Measurements from ENCODE around the gene SECTM1. TPM values are rescaled to one million over a fixed set of nuclear protein-coding genes. Genes with fewer than 3 reads are reported as not detected.
"Not testable (repeated sequence)": the region's sequence is repeated elsewhere in the genome, so short reads cannot be mapped to it uniquely, and the experiment has no call there.

SECTM1 gene
- under 1 TPM; 0.72 to 0.74 TPM for total RNA-seq

DNA sequence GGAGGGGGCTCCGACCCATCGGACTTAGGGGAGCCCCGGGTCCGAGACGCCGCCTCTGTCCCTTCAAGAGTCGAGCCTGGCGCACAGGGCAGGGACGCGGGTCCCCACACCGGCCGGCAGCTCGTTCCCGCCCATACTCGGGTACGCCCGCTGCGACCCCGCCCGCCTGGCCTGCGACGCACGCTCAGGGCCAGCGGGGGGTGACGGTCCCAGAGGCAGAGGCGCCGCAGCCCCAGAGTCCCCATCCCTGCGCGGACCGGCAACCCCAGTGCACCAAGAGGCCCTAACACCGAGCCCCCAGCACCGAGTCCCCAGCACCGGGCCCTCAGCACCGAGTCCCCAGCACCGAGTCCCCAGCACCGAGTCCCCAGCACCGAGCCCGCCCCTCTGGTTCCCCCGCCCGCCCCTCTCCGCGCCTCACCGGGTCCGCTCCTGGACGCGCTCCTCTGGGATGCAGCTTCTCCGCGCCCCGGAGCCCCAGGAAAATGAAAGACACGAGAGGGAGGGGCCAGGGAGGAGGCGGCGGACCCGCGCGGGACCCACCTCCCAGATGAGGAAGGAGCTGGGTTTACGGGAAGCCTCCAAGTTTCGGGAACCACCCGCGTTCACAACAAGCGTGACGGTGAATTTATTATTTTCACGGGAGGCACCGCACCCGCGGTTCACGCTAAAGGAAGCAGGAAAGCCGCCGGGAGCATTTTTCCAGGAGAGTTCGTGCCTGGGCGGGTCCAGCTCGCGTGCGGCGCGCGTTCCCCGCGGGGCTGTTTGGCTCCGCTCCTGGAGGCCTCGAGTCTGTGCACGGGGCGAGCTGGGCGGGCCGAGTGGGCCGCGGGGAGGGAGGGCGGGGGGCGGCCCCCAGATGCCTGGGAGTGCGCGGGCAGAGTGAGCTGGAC, at the start of gene SECTM1:
Gene SECTM1 (minus strand): TSS at position 488 of the 893 bp plus-strand sequence. CDS start 6,526 bp downstream, outside the sequence.
- H3K4me1 Mint-ChIP-seq: peaks cover 22% of the 10 kb centered on the region
- no peaks in the 10 kb centered on the region for H3K36me3 Mint-ChIP-seq
- no peak for DNase-seq
- H3K27me3 Mint-ChIP-seq: peaks cover 31% of the 10 kb centered on the region
- H3K9me3 Mint-ChIP-seq: no peaks in the 10 kb centered on the region
- H3K4me3 Mint-ChIP-seq: peak within 1 kb of the TSS; percentile 51
- H3K27ac Mint-ChIP-seq: no peak within 1 kb of the TSS

DNA sequence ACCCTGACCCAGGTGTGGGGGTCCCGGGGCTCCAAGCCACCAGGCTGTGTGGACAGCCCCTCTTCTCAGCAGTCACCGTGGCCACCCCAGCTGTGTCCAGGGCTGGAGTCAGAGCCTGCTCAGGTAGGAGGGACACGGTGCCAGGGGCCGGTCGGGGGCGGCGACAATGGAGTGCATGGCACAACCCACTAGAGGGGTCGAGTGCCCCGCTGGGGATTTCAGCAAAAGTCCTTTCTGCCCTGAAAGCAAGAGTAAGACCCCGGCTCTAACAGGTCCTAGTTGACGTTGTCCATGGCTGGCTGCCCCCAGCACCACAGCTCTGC, 49.3 kb upstream of the SECTM1 start:
- no peak overlapping the region for H3K27ac Mint-ChIP-seq
- no peaks in the 10 kb centered on the region for H3K9me3 Mint-ChIP-seq
- H3K27me3 Mint-ChIP-seq: peaks cover 30% of the 10 kb centered on the region
- H3K36me3 Mint-ChIP-seq: no peaks in the 10 kb centered on the region
- no peak overlapping the region for H3K4me3 Mint-ChIP-seq
- H3K4me1 Mint-ChIP-seq: no peaks in the 10 kb centered on the region
- DNase-seq: no peak

DNA sequence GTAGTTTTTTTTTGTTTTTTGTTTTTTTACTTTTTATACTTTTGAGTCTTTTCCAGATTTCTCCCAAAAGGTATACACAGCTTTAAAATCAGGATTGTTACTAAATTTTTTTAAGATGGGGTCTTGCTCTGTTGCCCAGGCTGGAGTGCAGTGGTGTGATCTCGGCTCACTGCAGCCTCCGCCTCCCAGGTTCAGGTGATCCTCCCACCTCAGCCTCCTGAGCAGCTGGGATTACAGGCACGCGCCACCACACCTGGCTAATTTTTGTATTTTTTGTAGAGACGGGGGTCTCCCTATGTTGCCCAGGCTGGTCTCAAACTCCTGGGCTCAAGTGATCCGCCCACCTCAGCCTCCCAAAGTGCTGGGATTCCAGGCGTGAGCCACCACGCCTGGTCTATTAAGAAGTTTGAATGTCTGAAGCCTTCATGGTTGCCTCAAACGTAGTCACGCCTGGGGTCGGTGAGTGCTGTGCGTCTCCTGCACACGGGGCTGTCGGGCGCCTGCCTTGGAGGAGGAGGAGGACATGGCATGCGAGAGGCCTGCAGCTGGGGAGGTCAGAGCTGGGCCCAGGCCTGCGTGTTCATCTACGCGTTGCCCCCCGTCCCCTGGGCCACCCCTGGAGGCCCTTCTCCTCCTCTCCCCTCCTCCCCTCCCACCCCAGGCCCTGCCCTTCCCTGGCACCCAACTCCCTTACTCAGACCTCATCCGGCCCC, 48.8 kb upstream of the SECTM1 start:
- not testable (repeated sequence) for H3K36me3 Mint-ChIP-seq, H3K4me1 Mint-ChIP-seq, H3K4me3 Mint-ChIP-seq, H3K27ac Mint-ChIP-seq, DNase-seq, H3K9me3 Mint-ChIP-seq
- H3K27me3 Mint-ChIP-seq: peaks cover 35% of the 10 kb centered on the region

DNA sequence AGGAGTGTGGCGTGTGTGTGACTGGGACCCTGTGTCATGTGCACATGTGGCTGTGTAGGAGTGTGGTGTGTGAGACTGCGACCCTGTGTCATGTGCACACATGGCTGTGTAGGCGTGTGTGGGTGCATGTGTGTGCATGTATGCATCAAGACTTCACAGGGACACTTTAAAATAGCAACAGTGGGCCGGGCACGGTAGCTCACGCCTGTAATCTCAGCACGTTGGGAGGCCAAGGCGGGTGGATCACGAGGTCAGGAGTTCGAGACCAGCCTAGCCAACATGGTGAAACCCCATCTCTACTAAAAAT, 48.1 kb upstream of the SECTM1 start:
- not testable (repeated sequence) for H3K36me3 Mint-ChIP-seq, DNase-seq
- peaks cover 37% of the 10 kb centered on the region for H3K27me3 Mint-ChIP-seq

DNA sequence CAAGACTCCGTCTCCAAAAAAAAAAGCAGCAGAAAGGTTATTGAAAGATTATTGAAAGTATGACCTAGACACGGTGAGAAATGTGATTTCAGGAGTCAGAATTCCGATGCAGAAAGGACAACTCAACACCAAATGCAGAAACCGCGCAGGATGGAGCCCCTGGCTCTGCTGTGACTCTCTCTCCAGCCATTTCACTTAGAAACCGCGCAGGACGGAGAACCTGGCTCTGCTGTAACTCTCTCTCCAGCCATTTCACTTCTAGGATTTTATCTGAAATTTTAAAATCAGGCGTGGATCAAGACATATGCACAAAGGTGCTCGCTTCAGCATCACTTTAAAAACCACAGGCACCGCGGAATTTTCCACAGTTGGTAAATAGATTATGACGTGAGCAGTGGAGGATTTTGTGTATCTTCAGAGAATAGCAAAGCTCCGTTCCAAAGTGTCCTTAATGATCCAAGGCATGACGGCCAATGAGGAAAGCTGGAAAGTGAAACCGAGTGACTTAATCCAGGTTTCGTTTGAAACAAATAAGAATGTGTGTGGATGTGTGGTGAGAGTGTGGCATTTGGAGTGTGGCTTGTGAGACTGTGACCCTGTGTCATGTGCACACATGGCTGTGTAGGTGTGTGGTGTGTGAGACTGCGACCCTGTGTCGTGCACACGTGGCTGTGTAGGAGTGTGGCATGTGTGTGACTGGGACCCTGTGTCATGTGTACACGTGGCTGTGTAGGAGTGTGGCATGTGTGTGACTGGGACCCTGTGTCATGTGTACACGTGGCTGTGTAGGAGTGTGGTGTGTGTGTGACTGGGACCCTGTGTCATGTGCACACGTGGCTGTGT, 47.5 kb upstream of the SECTM1 start:
- Mint-ChIP-seq H3K36me3 (no peaks in the 10 kb centered on the region), H3K9me3 (no peaks in the 10 kb centered on the region), H3K4me3 (no peak overlapping the region), H3K27me3 (peaks cover 42% of the 10 kb centered on the region), H3K4me1 (no peaks in the 10 kb centered on the region), H3K27ac (no peak overlapping the region)
- DNase-seq: no peak

More for the DNA sequence above, 48.1 kb upstream of the SECTM1 start:
- not testable (repeated sequence) for H3K4me1 Mint-ChIP-seq, H3K9me3 Mint-ChIP-seq, H3K27ac Mint-ChIP-seq, H3K4me3 Mint-ChIP-seq

DNA sequence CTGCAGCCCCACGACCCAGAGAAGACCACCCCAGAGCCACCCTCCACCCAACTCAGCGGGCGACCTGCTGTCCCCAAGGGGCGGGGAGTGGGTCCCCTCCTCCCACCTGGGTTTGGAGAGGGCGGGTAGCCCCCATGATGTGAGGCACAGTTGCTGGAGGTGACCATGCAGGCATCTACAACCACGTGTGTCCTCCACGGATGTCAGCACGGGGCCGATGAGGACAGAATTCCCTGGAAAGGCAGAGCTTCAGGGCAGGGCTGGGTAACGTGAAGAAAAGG, 45.1 kb upstream of the SECTM1 start:
- Mint-ChIP-seq H3K36me3 (no peaks in the 10 kb centered on the region), H3K27me3 (peaks cover 54% of the 10 kb centered on the region), H3K4me1 (no peaks in the 10 kb centered on the region), H3K4me3 (no peak overlapping the region), H3K9me3 (no peaks in the 10 kb centered on the region), H3K27ac (no peak overlapping the region)
- DNase-seq: no peak

DNA sequence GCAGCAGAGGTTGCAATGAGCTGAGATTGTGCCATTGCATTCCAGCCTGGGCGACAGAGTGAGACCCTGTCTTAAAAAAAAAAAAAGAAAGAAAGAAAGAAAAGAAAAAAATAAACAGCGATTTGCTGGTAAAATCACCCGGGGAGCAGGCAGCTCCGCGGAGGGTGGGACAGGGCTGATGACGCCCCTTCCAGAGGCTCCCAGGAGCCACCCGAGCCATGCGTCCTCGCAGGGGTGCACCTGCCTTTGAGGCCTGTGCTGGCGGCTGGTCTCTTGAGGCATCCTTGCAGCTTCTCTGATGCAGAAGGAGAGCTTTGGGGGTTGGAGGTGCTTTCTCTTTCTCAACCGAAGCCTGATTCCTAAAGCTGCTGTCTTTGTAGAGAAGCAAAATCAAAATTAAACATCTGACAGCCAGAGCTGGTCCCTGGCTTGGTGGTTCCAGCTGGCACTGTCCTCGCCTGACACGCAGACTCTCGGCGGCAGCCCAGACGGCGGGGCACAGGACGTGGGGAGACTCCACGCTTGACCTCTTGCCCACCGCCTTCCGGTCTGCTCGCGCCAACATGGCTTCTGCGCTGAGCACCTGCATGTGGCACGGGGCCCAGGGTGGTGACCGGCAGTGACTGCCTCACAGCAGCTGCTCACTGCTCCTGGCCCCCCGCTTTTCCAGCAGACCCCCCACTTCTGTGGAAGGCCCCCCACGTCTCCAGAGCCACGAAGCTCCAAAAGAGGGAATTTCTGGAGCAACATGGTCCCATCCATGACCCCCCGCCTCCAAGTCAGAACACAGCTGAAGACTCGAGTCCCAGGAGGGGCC, 44.6 kb upstream of the SECTM1 start:
- no peak for DNase-seq
- Mint-ChIP-seq H3K36me3 (no peaks in the 10 kb centered on the region), H3K4me3 (no peak overlapping the region)

DNA sequence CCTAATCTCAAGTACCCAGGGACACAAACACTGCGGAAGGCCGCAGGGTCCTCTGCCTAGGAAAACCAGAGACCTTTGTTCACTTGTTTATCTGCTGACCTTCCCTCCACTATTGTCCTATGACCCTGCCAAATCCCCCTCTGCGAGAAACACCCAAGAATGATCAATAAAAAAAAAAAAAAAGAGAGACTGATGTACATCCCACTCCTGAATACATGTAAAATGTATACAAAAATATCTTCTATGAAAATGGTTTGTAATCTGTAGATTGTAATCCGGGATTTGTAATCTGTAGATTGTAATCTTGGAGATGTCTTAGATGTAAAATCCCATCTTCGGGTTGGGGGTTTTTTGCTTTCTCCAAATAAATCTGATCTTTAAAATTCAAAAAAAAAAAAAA, 43.7 kb upstream of the SECTM1 start:
- not testable (repeated sequence) for H3K36me3 Mint-ChIP-seq, H3K4me3 Mint-ChIP-seq, H3K9me3 Mint-ChIP-seq, DNase-seq, H3K27ac Mint-ChIP-seq, H3K4me1 Mint-ChIP-seq
- peaks cover 65% of the 10 kb centered on the region for H3K27me3 Mint-ChIP-seq

More for the DNA sequence above, 44.6 kb upstream of the SECTM1 start:
- H3K4me1 Mint-ChIP-seq: peaks cover under 1% of the 10 kb centered on the region
- H3K27me3 Mint-ChIP-seq: peaks cover 60% of the 10 kb centered on the region
- no peak overlapping the region for H3K27ac Mint-ChIP-seq
- no peaks in the 10 kb centered on the region for H3K9me3 Mint-ChIP-seq

DNA sequence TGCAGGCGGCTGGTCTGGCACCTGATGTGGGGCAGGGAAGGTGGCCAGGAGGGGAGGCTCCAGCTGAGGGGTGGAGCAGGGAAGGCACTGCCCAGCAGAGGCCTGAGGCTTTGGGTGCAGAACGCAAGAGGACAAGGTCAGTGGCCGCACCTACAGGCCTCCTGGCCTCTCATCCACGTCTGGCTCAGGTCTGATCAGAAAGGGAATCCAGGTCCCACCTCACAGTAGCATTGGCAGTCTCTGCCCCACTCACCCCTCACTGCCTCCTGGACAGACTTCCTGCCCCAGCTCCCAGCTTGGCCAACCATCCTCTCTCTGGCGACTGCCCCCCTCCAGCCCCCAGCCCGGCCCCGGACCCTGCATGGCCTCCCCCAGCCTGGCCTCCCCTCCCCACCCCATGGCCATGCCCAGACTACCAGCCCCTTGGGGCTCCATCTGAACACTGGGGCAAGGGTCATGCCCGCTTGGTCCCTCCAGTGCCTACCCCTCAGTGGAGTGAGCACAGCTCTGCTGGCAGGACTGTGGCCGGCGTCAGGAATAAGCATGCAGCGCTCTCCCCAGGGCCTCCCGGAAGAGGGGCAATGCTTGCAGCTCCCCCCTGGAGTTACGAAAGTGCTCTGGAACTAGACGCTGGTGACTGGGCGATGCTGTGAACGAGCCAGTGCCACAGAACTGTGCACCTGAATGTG, 42.6 kb upstream of the SECTM1 start:
- H3K27me3 Mint-ChIP-seq: peaks cover 61% of the 10 kb centered on the region
- peaks cover 9% of the 10 kb centered on the region for H3K4me1 Mint-ChIP-seq
- no peaks in the 10 kb centered on the region for H3K9me3 Mint-ChIP-seq
- H3K4me3 Mint-ChIP-seq: no peak overlapping the region
- no peak overlapping the region for H3K27ac Mint-ChIP-seq
- DNase-seq: no peak
- H3K36me3 Mint-ChIP-seq: no peaks in the 10 kb centered on the region

DNA sequence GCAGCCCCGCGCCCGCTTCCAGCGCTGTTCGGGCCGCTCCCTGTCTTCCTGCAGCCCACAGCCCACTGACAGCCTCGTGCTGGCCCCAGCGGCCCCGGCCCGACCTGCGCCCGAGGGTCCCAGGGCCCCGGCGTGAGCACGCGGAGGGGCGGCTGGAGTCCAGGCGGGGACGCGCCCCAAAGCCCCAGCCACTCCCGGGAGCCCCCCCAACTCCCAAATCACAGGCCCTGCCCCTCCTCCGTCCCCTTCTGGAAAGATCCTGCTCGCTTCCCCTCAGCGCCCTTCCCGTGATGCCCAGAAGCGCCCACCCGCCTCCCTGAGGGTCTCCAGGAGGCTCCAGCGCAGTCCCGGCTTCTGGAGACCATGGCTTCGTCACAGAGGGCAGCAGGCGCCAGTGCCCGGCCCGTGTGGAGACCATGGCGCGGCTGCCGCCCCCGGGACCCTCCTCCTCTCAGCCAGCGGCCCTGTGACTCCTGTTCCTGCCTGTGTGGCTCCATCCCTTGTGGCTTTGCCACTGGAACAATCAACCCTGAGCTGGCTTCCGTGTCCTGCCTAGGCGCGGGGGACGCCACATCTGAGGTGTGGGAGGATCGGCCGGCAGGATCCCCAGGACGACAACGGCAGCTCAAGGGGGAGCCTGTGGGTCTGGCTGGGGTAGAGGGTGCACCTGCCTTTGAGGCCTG, 41.9 kb upstream of the SECTM1 start:
- Mint-ChIP-seq H3K4me1 (peaks cover 15% of the 10 kb centered on the region), H3K4me3 (no peak overlapping the region), H3K36me3 (no peaks in the 10 kb centered on the region), H3K9me3 (no peaks in the 10 kb centered on the region), H3K27ac (no peak overlapping the region), H3K27me3 (peaks cover 61% of the 10 kb centered on the region)
- DNase-seq: no peak

DNA sequence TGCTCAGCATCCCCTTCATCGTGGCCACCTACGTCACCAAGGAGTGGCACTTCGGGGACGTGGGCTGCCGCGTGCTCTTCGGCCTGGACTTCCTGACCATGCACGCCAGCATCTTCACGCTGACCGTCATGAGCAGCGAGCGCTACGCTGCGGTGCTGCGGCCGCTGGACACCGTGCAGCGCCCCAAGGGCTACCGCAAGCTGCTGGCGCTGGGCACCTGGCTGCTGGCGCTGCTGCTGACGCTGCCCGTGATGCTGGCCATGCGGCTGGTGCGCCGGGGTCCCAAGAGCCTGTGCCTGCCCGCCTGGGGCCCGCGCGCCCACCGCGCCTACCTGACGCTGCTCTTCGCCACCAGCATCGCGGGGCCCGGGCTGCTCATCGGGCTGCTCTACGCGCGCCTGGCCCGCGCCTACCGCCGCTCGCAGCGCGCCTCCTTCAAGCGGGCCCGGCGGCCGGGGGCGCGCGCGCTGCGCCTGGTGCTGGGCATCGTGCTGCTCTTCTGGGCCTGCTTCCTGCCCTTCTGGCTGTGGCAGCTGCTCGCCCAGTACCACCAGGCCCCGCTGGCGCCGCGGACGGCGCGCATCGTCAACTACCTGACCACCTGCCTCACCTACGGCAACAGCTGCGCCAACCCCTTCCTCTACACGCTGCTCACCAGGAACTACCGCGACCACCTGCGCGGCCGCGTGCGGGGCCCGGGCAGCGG, 41.2 kb upstream of the SECTM1 start:
- H3K36me3 Mint-ChIP-seq: no peaks in the 10 kb centered on the region
- no peak overlapping the region for H3K4me3 Mint-ChIP-seq
- no peaks in the 10 kb centered on the region for H3K9me3 Mint-ChIP-seq
- peaks cover 16% of the 10 kb centered on the region for H3K4me1 Mint-ChIP-seq
- no peak overlapping the region for H3K27ac Mint-ChIP-seq
- H3K27me3 Mint-ChIP-seq: peaks cover 60% of the 10 kb centered on the region
- DNase-seq: no peak

DNA sequence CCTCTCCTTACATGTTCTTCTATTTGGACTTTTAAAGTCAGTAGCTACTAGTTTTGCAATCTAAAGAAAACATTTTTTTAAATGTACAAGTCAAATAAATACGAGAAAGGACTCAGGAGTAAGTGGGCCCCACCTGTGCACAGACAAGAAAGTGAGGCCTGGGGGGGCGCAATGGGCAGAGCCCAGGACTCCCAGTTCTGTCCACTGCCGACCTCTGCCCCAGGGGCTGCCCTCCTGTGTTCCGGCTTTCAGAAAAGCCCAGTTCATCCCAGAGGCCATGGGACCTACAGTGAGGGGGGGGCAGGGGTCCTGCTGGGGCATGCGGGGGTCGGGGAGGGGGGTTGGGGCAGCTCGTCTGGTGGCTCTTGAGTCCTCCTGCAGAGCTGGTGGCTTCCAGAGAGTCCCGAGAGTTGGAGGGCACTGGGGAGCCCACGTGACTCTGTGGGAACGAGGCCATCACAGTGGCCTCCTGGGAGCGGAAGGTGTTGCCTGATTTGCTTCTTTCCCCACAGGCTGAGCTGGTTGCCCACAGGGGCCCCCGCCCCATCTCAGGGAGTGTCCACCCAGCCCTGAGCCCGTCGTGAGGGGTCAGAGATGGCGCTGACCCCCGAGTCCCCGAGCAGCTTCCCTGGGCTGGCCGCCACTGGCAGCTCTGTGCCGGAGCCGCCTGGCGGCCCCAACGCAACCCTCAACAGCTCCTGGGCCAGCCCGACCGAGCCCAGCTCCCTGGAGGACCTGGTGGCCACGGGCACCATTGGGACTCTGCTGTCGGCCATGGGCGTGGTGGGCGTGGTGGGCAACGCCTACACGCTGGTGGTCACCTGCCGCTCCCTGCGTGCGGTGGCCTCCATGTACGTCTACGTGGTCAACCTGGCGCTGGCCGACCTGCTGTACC, 40.4 kb upstream of the SECTM1 start:
- Mint-ChIP-seq H3K27me3 (peaks cover 65% of the 10 kb centered on the region), H3K36me3 (no peaks in the 10 kb centered on the region), H3K4me1 (peaks cover 16% of the 10 kb centered on the region), H3K27ac (no peak overlapping the region), H3K9me3 (no peaks in the 10 kb centered on the region), H3K4me3 (no peak overlapping the region)
- no peak for DNase-seq

DNA sequence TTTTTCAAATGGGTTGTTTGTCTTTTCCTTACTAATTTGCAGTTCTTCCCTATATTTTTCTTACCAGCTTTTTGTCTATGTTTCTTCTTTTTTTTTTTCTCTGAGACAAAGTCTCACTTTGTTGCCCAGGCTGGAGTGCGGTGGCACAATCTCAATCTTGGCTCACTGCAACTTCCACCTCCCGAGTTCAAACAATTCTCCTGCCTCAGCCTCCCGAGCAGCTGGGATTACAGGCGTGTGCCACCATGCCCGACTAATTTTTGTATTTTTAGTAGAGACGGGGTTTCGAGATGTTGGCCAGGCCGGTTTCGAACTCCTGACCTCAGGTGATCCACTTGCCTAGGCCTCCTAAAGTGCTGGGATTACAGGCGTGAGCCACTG, 39.5 kb upstream of the SECTM1 start:
- H3K27ac Mint-ChIP-seq, H3K4me3 Mint-ChIP-seq, H3K9me3 Mint-ChIP-seq, DNase-seq, H3K36me3 Mint-ChIP-seq: not testable (repeated sequence)
- Mint-ChIP-seq H3K27me3 (peaks cover 62% of the 10 kb centered on the region), H3K4me1 (peaks cover 16% of the 10 kb centered on the region)

Data from activated naive CD8-positive, alpha-beta T cell treated with anti-CD3 and anti-CD28 coated beads for 36 hours (primary cell).